PC-3 (cell line): ENCODE results near the gene ABHD2.

Experiments
- CTCF ChIP-seq: fragments of 300-600 bp; sonication (generic); conservative IDR thresholded peaks from 2 replicates; pipeline ENCODE4 v1.5.1; 2017; ENCODE audit warnings: antibody characterized with exemption, low read depth, mild to moderate bottlenecking, low read length
- EZH2phosphoT487 ChIP-seq: fragments of 300-600 bp; sonication (generic); IDR thresholded peaks from 2 replicates; pipeline ENCODE4 v1.6.1; 2018; ENCODE audit warnings: mild to moderate bottlenecking, antibody characterized with exemption, low read length, borderline replicate concordance

GRCh38 chr15:89184357-89184756 lies 96.1 kb downstream of the ABHD2 start:
- TF ChIP-seq CTCF (no peak), EZH2phosphoT487 (no peak)
